A673 (cell line): ENCODE results near the gene B3GAT3.

Source experiments
- EZH2 ChIP-seq: fragments of 200-600 bp; sonication (generic); IDR thresholded peaks from 2 replicates; pipeline ENCODE4 v1.6.1; 2017; ENCODE audit warnings: borderline replicate concordance, low read depth, mild to moderate bottlenecking, mixed read lengths, antibody characterized with exemption, low read length; ENCODE audit not compliant: poor library complexity, severe bottlenecking
- TF ChIP-seq, protein P1 (sequence below): fragments of 300-800, 200-600 bp; sonication (generic); conservative IDR thresholded peaks from 2 replicates; pipeline ENCODE4 v1.5.1; 2017; ENCODE audit warnings: low read depth, mild to moderate bottlenecking, antibody characterized with exemption, low read length, moderate library complexity, mixed read lengths

DNA sequence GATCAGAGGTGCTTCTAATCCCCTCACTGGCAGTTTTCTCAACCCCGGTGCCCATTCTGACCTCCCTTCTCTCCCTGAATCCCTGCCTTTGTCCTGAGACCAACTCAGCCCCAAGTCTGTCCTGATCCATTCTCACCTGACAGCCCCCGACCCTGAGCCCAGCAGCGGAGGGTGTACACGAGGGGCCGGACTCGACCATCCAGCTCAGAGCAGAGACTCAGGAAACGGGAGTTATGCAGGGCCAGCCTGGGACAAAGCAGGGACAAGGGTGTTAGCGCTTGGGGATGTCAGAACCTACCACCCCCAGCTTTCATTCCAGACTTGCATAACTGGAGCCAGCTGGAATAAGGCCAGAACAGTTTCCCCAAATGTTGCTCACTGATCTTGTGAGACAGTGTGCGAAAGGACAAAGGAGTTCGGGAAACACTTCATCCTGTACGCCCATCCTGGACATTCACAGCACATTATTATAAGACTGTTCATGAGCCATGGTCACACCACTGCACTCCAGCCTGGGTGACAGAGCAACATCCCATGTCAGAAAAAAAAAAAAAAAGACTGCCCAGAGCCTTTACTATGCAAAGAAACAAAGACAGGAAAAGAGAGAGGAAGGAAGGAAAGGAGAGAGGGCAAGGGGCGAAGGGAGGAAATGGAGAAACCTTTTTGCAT lies 44.6 kb downstream of the B3GAT3 start:
- TF ChIP-seq EZH2, result no peak
- TF ChIP-seq, protein P1, sequence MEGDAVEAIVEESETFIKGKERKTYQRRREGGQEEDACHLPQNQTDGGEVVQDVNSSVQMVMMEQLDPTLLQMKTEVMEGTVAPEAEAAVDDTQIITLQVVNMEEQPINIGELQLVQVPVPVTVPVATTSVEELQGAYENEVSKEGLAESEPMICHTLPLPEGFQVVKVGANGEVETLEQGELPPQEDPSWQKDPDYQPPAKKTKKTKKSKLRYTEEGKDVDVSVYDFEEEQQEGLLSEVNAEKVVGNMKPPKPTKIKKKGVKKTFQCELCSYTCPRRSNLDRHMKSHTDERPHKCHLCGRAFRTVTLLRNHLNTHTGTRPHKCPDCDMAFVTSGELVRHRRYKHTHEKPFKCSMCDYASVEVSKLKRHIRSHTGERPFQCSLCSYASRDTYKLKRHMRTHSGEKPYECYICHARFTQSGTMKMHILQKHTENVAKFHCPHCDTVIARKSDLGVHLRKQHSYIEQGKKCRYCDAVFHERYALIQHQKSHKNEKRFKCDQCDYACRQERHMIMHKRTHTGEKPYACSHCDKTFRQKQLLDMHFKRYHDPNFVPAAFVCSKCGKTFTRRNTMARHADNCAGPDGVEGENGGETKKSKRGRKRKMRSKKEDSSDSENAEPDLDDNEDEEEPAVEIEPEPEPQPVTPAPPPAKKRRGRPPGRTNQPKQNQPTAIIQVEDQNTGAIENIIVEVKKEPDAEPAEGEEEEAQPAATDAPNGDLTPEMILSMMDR, result no peak
